Measurements from ENCODE around the gene SLC23A2.
A peak's percentile ranks its signal among the peaks of the same experiment; 100 is the strongest.

Gene SLC23A2

DNA sequence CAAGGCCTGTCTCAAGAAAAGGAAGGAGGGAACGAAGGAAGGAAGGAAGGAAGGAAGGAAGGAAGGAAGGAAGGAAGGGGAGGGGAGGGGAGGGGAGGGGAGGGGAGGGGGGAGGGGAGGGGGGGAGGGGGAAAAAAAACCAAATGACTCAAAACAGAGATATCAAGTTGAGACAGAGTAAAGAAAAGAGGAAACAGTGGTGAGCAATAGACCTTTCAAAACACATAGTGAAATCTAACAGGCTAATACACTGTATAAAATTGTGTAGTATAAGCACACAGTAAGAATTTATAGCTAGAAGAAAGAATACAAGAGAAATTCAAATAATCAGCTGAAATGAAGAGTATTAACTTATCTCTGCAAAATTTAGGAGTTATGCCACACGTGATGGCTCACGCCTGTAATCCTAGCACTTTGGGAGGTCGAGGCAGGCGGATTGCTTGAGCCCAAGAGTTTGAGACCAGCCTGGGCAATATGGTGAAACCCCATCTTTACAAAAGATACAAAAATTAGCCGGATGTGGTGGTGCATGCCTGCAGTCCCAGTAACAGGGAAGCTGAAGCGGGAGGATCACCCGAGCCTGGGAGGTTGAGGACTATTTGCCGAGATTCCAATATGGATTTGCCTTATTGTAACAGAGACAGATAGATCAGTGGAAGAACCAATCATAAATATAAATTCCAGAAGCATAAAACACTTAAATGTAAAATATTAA lies 156.4 kb downstream of the SLC23A2 start:
- DNase-seq (ENCODE audit: low read depth): no peak

DNA sequence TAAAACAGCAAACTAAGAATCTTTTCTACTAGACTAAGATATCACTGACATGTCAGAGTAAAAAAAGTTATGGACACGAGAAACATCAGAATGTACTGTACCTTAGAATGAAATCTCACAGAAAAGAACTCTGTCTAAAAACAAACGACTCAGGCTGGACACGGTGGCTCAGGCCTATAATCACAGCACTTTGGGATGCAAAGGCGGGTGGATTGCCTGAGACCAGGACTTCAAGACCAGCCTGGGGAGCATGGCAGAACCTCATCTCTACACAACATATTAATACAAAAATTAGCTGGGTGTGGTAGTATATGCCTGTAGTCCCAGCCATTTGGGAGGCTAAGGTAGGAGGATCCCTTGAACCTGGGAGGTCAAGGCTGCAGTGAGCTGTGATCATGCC lies 157.0 kb downstream of the SLC23A2 start:
- DNase-seq (ENCODE audit: low read depth): no peak

DNA sequence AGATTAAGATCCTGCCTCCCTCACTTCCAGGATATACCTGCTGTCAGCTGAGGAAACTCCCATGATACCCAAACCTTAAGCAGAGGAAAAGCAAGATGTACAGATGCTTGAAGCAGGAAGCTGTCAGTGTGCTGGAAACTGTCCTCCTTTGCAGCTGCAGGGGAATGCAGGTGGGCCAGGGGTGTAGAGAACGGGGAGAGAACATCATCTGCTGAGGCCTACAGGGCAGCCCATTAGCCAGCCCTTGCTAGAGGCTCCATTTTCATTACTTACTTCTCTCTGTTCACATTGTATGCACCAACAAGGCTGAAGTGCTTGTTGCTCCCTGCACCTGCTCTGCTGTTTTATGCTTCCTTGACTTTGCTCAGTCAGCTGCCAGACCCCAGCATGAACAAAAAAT lies 160.5 kb downstream of the SLC23A2 start:
- DNase-seq (ENCODE audit: low read depth): no peak

DNA sequence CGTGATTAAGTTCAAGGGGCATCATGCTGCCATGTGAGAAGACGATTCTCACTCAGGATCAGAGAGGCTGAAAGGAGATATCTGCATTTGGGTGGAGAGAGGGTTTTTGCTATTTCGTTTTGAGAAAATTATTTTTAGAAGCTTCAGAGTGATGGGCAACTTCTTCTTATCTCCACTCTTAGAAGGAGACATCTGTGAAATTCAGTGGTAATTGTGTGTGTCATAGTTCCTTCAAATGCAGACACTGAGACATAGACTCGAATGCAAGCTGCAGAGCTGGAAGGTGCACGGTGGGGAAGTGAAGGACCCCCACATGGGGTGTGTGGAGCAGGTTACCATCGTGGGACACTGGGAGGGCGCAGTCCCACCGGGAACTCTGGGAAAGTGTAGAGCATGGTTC lies 162.8 kb downstream of the SLC23A2 start:
- no peak for DNase-seq (ENCODE audit: low read depth)

DNA sequence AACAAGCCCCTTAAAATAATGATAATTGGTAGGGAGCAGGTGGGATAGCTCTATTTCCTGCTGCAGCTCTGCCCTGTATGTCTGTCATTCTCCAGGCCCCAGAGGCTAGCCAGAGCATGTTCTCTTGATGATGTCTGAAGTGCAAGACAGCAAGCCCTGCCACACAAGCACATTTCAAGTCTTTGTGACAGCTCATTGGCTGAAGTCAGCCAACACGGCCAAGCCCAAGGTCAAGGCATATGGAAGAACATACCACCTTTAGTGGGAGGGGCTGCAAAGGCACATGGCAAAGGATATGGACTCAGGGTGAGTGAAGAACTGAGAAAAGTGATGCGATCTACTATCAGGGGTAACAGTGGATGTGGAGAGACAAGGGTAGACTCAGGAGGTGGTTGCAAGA lies 163.6 kb downstream of the SLC23A2 start:
- no peak for DNase-seq (ENCODE audit: low read depth)

DNA sequence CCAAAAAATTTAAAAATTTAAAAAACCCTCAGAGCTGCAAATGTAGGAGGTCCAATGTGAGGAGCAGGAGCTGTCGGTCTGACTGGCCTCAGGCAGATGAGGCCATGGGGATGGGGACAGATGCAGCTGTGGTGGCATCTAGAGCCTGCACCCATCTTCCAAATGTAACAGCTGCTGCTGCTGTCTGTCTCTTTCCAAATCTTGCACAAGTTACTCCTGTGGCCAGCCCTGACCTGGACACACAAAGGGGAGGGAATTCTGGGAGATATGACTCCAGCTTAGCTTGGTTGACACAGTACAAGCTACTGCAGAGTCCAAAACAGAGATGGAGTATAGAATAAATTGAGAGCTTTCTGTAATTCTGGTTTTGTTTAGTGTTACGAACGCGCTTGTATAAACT lies 164.4 kb downstream of the SLC23A2 start:
- DNase-seq (ENCODE audit: low read depth): no peak

DNA sequence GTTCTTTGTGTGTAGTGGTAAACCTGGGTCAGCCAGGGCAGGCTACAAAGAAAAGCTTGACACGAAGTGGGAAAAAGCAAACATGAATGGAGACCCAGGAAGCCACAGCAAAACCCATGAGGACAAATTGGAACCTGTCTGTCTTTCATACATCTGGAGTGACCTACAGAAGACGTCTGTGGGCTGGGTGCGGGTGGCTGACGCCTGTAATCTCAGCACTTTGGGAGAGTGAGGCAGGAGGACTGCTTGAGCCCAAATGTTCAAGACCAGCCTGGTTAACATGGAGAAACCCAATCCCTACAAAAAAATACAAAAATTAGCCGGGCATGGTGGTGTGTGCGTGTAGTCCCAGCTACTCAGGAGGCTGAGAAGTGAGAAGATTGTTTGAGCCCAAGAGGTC lies 164.8 kb downstream of the SLC23A2 start:
- DNase-seq (ENCODE audit: low read depth): no peak

DNA sequence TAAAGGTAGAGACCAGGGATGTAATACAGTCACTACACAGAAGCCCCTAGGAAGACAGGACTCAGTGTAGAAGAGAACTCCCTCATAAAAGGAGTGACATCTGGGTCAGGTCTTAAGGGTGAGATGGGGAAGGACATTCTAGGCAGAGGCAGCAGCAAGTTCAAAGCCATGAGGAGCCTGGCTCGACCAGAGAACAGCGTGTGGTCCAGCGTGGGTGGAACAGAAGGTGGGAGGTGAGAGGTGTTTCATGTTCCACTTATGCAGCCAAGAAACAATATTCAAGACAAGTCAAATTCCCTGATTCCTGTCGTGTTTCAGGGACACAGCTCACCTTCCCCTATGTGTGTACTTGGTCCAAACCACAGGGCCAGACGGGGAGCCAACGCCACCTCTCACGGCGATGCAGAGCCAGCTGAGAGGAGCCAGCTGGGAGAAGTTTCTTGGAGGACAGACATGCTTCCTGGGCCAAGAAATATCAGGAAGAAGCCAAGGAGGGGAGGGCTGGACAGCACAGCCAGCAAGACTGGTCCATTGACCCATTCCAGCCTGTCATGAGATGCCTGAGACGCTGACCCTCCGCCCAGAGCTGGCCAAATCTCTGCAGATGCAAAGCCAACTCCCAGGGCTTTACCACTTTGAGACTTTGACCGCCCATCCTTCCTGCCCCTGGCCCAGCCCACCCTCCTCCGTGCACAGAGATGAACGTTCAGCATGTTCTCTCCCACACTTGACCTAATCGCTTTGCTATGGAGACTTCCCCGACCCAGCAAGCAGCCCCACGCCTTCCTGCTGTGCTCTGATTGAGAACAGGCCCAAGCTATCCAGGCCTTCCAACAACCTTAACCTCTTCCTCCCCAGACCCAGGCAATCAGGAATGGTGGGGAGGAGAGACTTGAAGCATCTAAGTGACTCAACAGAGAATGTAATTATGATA lies 165.8 kb downstream of the SLC23A2 start:
- DNase-seq (ENCODE audit: low read depth): no peak

DNA sequence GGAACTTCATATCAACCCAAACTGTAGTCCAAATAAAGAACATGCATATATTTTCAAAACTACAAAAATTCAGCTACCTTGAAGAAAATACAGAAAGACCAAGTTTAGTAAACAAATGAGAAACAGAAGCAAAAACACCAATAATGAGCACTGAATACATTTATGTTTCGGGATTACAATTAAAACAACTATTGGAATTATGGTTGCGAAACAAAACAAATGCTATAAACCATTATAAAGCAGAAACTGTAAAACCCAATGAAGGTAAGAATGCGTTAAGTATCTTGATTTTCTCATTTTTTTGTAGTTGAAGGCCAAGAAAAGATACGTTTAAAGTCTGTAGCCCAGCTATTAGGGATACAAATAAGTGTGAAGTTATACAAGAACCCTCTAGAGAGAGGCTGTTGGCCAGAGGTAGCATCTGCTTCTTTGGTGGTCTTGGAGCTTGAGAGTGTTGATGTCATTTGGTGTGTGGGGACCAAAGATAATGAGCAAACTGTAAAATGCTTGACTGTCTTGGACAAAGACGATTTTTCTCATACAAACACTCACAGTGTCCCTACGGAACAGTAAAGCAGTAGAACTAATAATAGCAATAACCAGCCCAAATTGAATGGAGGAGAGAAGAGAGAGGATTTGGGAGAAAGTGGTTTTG lies 168.1 kb downstream of the SLC23A2 start:
- no peak for DNase-seq (ENCODE audit: low read depth)

DNA sequence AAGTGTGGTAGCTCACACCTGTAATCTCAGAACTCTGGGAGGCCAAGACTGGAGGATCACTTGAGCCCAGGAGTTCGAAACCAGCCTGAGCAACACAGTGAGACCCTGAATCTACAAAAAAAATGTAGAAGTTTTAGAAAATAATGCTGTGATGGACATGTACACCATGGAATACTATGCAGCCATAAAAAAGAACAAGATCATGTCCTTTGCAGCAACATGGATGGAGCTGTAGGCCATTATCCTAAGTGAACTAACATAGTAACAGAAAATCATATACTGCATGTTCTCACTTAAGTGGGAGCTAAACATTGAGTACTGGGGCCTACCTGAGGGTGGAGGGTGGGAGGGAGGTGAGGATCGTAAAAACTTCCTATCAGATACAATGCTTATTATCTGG lies 168.8 kb downstream of the SLC23A2 start:
- no peak for DNase-seq (ENCODE audit: low read depth)

DNA sequence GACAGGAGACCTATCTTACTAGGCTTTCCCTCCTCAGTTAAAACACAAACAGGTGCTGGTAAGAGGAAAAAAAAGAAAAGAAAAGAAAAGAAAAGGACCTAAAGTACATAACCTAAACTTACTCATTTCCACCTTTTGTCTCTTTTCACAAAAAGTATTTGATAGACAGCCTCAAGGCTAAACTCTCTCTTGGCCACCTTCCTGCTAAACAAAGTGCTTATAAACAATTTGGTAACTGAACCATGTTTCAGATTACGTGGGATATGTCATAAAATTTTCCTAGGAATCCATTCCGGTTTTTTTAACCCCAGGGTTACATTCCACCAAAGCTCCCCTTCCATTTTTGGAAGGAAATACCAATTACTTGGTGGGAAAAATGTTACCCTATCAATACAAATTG lies 170.6 kb downstream of the SLC23A2 start:
- no peak for DNase-seq (ENCODE audit: low read depth)

DNA sequence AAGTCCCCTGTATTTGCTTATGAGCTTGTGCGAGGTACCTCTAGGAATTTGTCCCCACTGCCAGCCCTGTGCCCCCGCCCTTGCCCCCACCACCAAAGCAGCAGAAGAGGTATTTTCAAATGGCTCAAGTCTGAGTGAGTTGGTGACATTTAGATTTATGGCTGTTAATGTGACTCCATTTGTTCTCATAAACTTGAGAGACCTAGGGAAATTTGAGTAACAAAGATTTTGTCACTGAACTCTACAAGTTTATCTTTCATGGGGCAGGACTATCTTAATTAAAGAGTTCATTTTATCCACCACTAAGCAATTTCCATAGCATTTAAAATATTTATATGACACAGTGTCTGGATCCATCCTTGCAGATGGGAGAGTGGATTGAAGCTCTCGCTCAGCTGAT lies 171.1 kb downstream of the SLC23A2 start:
- no peak for DNase-seq (ENCODE audit: low read depth)

DNA sequence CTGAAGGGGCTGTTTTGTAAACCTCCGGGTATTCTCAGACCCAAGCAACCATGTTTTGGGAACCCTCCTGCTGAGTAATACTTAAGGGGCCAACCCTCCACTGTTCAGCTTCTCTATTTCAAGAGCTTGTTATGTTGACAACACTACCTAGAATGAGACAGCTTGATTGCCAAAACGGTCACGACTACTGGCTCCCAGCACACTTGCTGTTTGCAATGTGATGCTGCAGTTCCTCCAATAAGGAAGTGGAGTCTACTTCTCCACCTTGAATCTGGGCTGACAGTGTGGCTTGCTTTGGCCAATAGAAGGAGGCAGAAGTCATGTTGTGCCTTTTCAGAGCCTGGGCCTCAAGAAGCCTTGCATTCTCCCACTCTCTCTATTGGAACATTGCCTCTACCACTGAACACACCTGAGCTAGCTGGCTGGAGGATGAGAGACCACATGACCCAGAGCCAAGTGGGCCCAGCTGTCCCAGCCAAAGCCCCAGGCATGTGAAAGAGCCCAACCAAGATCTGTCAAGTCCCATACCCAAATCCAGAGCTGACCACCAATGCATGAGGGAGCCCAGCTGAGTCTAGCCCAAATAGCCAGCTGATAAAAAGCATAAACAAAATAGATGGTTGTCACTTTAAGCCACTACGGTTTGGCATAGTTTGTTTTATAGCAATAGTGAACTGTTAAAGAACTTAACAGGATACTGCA lies 171.6 kb downstream of the SLC23A2 start:
- no peak for DNase-seq (ENCODE audit: low read depth)

DNA sequence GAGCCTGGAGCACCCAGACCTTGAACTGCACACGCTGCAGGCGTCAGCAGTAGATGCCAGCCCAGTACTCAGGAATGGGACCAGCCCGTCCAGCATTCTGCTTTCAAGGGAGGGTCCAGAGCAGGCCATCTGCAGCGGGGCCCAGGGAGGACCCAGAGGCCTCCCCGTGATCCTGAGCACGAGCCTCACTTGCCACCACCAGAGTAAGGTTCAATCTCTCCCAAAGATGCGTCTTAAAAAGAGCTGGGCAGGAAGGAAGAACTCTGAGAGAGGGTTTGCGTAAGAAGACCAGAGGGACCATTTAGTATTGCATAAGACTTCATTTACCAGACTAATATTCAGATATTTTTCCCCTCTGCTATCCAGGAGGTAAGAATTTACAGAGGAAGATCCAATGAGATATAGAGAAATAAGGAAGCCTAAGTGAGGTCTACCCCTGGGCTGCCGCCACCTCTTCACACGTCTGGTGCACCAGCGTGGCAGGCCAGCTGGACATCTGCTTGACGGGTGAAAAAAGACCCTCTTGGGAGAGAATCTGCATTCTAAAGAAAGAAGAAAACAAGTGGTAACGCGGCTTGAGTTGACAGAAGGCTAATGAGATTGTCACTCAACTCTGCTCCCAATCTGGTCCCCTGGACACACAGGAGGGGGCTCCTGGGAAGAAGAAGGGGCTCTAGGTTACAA lies 172.3 kb downstream of the SLC23A2 start:
- DNase-seq (ENCODE audit: low read depth): no peak

DNA sequence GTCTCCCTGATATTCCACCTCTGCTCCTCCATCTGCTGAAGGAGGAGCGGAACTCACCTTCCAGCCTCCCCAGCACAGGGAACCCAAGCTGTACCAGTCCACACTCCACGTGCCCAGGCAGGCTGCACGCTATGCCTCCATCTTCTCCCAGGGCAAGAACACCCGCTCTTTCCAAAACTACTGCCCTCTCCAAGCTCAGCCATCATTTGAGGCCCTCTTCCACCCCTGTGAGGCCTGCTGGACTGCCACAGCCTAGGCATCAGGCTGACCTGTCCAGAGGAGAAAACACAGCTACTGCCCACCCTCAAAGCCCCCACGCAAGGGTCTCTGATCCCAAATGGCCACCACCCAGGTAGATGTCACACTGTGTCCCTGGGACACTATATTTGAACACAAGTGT lies 179.7 kb downstream of the SLC23A2 start:
- no peak for DNase-seq (ENCODE audit: low read depth)

DNA sequence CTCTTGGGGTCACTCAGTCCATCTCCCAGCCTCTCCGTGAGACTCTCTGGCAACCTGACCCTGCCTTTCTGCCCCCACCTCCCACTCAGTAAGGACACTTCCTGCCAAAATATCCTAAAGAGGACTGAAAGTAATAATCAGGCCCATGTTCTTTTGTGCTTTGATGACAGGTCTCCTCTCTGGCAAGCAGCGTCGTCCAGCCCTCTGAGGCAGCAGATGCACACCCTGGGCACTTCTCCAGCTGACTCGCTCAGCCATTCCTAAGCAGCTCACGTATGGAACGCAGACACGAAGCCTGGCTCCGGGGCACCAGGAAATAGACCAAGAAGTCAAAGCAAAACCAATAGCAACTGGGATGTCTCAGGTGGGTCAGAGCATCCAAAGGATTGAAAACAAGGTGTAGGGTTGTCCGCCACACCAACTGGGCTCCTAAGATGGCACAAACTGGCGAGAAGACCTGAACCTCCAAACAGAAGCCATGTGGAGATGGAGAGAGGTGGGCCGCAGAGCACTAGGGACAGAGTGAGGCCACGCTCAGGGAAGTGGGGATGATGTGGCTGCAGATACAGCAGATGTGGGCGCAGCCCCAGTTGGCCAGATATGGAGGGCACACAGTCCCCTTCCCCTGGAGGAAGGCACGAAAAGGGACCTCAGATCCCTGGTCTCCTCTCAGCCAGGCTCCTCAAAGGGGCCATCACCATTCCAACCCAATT lies 180.3 kb downstream of the SLC23A2 start:
- DNase-seq (ENCODE audit: low read depth): peak; percentile 68

DNA sequence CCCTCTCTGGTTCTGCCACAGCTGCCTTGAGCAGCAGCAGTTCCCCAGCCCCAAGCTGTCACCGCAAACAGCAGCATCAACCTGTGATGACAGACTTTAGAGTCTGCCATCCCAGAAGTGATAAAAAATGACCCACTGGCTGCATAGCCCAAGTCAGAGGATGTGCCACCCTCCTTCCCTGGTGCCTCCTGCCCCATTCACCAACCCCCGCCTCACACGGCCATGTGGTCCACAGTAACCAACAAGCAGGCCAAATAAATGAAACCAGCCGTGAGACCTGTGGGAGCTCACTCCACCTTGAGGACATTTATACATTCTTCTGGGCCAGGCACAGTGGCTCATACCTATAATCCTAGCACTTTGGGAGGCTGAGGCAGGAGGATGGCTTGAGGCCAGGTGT lies 181.4 kb downstream of the SLC23A2 start:
- no peak for DNase-seq (ENCODE audit: low read depth)

DNA sequence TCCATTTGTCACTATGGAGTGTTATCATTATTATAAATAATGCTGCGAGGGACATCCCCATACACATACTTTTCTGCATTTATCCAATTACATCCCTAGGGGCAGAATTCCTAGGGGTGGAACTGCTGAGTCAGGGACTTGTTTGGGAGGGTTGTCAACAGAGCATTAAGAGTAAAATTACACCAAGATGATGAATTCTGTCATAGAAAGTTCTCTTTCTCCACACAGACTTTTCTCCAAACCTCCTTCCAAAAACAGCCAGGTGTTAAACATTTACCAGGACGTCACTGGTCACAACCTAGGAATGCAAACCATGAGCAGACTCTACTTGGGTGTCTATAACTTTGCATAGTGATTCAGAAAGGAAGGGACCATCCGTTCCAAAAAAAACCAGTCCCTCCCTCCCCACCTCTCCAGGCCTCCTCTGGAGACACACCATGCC lies 184.1 kb downstream of the SLC23A2 start:
- no peak for DNase-seq (ENCODE audit: low read depth)

DNA sequence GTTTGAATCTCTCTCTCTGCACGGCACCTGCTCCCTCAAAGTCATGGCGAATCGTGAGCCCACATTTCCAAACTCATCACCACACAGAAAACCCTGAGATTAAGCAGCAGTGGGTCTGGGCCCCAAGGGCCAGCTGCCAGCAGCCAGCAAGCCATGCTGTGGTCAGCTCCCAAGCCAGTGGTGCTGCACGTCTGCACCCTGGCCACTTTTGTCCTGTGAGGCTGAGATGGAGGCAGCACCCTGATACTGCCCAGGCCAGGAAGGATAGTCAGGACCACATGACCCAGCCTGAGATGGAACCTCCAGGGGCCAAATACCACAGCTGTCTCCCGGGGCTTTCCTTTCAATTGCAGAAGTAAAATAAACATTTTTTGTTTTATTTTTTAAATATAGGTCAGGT lies 185.7 kb downstream of the SLC23A2 start:
- no peak for DNase-seq (ENCODE audit: low read depth)

DNA sequence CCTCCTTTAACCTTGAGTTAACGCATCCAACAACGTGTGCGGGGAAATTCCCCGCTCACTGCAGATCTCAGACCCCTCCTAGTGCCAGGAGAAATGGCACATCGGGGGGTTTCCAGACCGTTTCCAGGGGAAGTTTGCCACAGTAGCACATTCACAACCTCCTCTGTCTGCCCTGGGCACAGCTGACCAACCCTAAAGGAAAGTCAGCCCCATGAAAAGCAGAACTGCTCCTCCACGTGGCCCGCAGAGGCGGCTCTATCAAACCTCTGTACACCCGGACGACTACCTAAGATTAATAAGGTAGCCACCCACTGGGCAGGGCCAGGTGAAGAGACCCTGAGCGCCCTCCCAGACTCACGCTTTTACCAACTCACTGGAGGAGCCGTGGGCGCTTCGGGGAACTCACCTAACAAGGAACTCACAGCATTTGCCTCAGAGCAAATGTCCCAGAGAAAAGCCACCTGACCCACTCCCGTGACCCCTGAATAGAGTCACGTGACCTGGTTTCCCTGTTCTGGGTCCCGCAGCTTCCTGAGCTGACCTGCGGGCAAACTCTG lies 186.5 kb downstream of the SLC23A2 start:
- no peak for DNase-seq (ENCODE audit: low read depth)

Data from iris pigment epithelial cell (primary cell).